ENCODE results near the gene GPR31.

DNA sequence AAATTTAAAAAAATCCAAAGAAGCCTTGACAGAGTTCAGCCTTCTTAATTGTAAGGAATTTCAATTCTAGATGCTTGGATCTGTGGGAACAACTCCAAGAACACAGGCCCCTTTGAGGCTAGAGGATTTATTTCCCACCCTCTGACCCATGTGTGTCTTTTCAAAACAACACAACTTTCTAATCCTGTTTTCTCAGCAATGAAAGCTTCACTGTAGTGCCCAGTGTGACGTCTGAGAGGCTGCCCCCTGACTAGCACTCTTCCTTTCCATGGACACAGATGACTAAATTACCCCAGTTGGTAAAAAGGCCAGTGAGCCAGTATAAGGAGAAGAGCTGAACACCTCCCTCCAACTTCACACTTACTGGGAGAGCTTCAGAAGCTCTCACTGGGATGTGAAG lies 51.4 kb downstream of the GPR31 start:
- TF ChIP-seq ZNF274 (IDR thresholded peaks at IDR 0.05; ENCODE audit: low read depth, low read length) (no peak), SUZ12 (IDR thresholded peaks at IDR 0.05; ENCODE audit: extremely low read depth, insufficient read depth, insufficient read length) (no peak)
